Fibroblast of pulmonary artery (primary cell): ENCODE data around the gene CUX1.

Source experiments
- DNase-seq: peaks from one replicate; pipeline ENCODE4 v3.0.0-alpha.2; 2010; ENCODE audit warnings: low read depth
- H3K4me3 ChIP-seq: replicated peaks from 2 replicates; pipeline ENCODE4 v1.5.1; 2011; ENCODE audit warnings: low read depth, mild to moderate bottlenecking, control low read depth, low read length, moderate library complexity
- CTCF ChIP-seq: IDR thresholded peaks from 2 replicates; pipeline ENCODE4 v1.5.1; 2011; ENCODE audit warnings: mild to moderate bottlenecking, control low read depth, low read length, inconsistent platforms; ENCODE audit errors: missing control alignments

CUX1 gene

GRCh38 chr7:101877882-101878591, 60.6 kb downstream of the CUX1 start:
- DNase-seq: no peak
- TF ChIP-seq CTCF: no peak
- H3K4me3 ChIP-seq: no peak overlapping the region

- DNase-seq: no peak
- TF ChIP-seq CTCF: no peak
Measured at GRCh38 chr7:101878938-101879337, 61.5 kb downstream of the CUX1 start.

GRCh38 chr7:101879565-101879964, 62.1 kb downstream of the CUX1 start:
- no peak for TF ChIP-seq CTCF
- no peak for DNase-seq
- no peak overlapping the region for H3K4me3 ChIP-seq

More at GRCh38 chr7:101878938-101879337, 61.5 kb downstream of the CUX1 start:
- H3K4me3 ChIP-seq: no peak overlapping the region

GRCh38 chr7:101880282-101881054, 63.0 kb downstream of the CUX1 start:
- TF ChIP-seq CTCF: no peak
- DNase-seq: no peak
- H3K4me3 ChIP-seq: no peak overlapping the region

GRCh38 chr7:101882005-101882421, 64.6 kb downstream of the CUX1 start:
- no peak for TF ChIP-seq CTCF
- H3K4me3 ChIP-seq: no peak overlapping the region
- DNase-seq: peak; percentile 95

GRCh38 chr7:101882595-101883564, 65.5 kb downstream of the CUX1 start:
- TF ChIP-seq CTCF: no peak
- peak overlapping the region; percentile 10 for H3K4me3 ChIP-seq
- peak; percentile 100 for DNase-seq
